ENCODE data around the gene IL37.

IL37 gene

DNA sequence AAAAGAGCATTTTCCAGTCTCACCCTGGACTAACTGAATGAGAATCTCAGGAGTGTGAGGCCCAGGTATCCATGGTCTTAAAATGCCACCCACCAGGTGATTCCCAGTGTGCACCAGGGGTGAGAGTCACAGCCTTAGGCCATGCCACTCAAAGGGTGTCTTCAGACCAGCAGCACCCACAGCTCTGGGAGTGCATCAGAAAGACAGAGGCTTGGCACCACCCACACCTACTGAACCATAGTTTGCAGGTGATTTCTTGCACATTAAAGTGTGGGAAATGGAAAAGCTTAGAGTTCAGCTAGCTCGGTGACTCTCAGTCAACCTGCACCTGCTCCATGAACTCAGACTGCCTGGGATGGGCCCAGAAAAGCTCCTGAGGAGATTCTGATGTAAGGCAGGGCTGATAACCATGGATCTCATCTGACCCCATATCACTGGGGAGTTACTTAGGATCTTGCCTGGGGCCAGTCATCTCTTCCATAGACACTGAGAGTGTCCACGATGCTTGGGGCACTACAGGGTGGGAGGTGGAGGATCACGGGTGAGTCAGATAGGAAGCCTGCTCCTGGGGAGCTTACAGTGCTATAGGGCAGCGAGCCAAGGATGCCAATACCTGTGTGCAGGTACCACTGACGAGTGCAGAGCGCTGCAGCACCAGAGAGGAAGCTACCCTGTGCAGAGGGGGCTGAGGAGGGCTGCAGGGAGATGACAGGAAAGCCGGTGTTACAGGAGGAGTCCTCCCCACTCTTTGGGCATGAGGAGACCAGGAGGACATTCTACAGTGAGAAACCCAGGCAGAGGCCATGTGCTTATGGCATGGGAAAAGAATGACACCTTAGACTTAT lies 4.6 kb downstream of the IL37 start:
- DNase-seq (ENCODE audit: low read depth): no peak
- TF ChIP-seq, protein P1, sequence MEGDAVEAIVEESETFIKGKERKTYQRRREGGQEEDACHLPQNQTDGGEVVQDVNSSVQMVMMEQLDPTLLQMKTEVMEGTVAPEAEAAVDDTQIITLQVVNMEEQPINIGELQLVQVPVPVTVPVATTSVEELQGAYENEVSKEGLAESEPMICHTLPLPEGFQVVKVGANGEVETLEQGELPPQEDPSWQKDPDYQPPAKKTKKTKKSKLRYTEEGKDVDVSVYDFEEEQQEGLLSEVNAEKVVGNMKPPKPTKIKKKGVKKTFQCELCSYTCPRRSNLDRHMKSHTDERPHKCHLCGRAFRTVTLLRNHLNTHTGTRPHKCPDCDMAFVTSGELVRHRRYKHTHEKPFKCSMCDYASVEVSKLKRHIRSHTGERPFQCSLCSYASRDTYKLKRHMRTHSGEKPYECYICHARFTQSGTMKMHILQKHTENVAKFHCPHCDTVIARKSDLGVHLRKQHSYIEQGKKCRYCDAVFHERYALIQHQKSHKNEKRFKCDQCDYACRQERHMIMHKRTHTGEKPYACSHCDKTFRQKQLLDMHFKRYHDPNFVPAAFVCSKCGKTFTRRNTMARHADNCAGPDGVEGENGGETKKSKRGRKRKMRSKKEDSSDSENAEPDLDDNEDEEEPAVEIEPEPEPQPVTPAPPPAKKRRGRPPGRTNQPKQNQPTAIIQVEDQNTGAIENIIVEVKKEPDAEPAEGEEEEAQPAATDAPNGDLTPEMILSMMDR (conservative IDR thresholded peaks at IDR 0.05; ENCODE audit: control insufficient read depth, insufficient read depth, low read depth, low read length): no peak
- no peak overlapping the region for H3K4me3 ChIP-seq (ENCODE audit: control insufficient read depth, low read depth, low read length)

DNA sequence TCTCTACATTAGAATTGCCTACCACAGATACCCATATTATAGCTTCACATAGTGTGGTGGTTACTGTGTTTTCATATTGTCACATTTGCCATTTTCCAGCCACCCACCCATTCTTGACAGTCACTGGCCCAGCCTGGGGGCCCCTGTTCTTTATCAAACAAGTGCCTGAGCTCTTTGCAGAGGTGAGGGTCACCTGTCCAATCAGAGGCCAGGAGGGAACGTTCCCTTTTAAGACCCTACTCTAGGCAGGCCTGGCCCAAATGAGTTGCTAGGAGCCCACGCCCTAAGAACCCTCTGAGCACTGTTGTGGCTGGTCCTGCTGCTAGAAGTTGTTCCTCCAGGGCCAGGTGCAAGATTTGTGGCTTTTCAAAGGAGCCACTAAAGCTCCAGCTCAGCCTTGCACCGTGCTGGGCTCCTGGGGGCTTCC lies 5.2 kb downstream of the IL37 start:
- H3K4me3 ChIP-seq (ENCODE audit: control insufficient read depth, low read depth, low read length): no peak overlapping the region
- TF ChIP-seq, protein P1 (conservative IDR thresholded peaks at IDR 0.05; ENCODE audit: control insufficient read depth, insufficient read depth, low read depth, low read length): no peak
- DNase-seq (ENCODE audit: low read depth): no peak

DNA sequence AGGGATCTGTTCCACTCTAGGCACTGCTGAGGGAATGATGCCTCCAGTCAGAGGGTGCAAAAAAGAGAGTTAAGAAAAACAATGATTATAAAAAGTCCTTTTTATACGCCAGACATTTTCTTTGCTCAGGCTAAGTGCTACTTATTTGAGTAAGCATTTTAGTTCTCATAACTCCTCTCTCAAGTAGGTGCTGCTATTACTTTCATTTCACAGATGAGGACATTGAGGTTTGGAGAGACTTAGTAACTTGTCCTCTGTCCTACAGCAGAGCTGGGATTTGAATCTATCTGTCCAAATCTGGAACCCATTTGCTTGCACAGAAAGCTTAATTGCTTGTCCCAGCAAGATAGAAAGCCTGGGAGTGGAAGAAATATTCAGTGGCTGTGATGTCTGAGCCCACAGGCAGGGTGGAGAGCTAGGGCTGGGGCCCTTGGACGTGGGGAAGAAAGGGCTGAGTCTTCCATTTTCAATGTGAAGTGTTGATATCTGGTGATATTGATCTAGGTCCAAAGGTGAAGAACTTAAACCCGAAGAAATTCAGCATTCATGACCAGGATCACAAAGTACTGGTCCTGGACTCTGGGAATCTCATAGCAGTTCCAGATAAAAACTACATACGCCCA lies 5.8 kb downstream of the IL37 start:
- TF ChIP-seq, protein P1 (conservative IDR thresholded peaks at IDR 0.05; ENCODE audit: control insufficient read depth, insufficient read depth, low read depth, low read length): no peak
- H3K4me3 ChIP-seq (ENCODE audit: control insufficient read depth, low read depth, low read length): no peak overlapping the region
- no peak for DNase-seq (ENCODE audit: low read depth)

DNA sequence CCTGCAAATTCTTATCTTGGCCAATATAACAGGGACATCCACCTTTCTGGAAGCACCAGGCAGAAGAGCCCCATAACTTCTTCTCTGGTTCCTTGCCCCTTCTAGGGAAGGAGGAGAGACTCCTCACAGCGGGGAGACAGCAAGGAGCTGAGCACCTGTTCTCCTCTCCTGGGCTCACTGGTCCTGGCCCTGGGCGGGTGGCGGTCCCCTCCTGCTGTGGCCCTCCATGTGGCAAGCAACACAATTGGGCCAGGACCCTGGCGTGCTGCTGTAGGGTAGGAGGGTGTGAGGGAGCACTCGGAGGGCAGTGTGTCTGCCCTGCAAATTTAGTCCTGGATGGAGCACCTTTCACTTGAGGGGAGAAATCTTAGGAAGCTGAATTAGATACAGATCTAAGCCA lies 6.9 kb downstream of the IL37 start:
- H3K4me3 ChIP-seq (ENCODE audit: control insufficient read depth, low read depth, low read length): no peak overlapping the region
- TF ChIP-seq, protein P1 (conservative IDR thresholded peaks at IDR 0.05; ENCODE audit: control insufficient read depth, insufficient read depth, low read depth, low read length): no peak
- no peak for DNase-seq (ENCODE audit: low read depth)

DNA sequence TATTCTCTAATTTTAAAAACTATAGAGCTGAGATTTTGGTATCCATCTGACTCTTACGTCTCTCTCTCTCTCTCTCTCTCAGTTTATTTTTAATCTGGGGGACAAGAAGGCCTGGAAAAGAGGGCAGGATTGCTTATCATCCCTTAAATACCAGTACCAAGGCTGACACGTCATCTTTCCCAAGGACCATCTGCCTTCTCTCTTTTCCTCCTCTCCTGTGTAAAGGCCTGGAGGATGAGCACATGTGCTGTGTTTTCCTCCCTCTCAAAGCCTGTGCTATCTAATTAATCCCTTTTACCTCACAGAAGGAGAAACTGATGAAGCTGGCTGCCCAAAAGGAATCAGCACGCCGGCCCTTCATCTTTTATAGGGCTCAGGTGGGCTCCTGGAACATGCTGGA lies 7.3 kb downstream of the IL37 start:
- H3K4me3 ChIP-seq (ENCODE audit: control insufficient read depth, low read depth, low read length): no peak overlapping the region
- TF ChIP-seq, protein P1 (conservative IDR thresholded peaks at IDR 0.05; ENCODE audit: control insufficient read depth, insufficient read depth, low read depth, low read length): no peak
- DNase-seq (ENCODE audit: low read depth): no peak

DNA sequence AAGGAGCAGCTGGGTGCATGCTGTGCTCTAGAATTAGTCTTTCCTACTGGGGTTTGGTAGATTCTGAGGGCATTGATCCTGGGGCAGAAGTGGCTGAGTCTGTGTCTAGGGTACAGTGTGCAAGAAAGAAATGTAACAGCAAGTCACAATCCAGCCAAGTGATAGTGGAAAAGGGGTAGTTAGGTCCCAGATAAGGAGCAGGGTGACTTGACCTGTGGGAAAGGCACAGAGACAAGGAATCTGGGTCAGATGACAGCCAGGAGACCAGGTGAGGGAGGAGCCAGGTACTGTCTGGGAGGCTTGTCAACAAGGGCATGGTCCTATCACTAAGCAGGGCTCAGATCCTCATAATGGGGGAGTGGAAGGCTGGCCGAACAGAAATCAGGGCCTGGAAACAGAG lies 8.1 kb downstream of the IL37 start:
- no peak for DNase-seq (ENCODE audit: low read depth)
- TF ChIP-seq, protein P1 (conservative IDR thresholded peaks at IDR 0.05; ENCODE audit: control insufficient read depth, insufficient read depth, low read depth, low read length): no peak

More for the DNA sequence above, 8.1 kb downstream of the IL37 start:
- no peak overlapping the region for H3K4me3 ChIP-seq (ENCODE audit: control insufficient read depth, low read depth, low read length)
